Stimulated activated CD4-positive, alpha-beta T cell treated with anti-CD3 and anti-CD28 coated beads, Interleukin-4, amount 100 ng/mL, for 4 hours (primary cell): ENCODE data around the gene FFAR3.
A peak's percentile ranks its signal among the peaks of the same experiment; 100 is the strongest.
"Not testable (repeated sequence)": the region's sequence is repeated elsewhere in the genome, so short reads cannot be mapped to it uniquely, and the experiment has no call there.

Experiments
- DNase-seq, 2 experiments: peaks; one replicate each; pipeline ENCODE4 v3.0.0-alpha.2; 2020

FFAR3 gene

GRCh38 chr19:35351411-35352176 lies 6.7 kb upstream of the FFAR3 start:
- DNase-seq = no peak

DNA sequence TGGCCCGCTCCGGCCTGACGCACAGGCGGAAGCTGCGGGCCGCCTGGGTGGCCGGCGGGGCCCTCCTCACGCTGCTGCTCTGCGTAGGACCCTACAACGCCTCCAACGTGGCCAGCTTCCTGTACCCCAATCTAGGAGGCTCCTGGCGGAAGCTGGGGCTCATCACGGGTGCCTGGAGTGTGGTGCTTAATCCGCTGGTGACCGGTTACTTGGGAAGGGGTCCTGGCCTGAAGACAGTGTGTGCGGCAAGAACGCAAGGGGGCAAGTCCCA lies 6.1 kb upstream of the FFAR3 start:
- no peak for DNase-seq

DNA sequence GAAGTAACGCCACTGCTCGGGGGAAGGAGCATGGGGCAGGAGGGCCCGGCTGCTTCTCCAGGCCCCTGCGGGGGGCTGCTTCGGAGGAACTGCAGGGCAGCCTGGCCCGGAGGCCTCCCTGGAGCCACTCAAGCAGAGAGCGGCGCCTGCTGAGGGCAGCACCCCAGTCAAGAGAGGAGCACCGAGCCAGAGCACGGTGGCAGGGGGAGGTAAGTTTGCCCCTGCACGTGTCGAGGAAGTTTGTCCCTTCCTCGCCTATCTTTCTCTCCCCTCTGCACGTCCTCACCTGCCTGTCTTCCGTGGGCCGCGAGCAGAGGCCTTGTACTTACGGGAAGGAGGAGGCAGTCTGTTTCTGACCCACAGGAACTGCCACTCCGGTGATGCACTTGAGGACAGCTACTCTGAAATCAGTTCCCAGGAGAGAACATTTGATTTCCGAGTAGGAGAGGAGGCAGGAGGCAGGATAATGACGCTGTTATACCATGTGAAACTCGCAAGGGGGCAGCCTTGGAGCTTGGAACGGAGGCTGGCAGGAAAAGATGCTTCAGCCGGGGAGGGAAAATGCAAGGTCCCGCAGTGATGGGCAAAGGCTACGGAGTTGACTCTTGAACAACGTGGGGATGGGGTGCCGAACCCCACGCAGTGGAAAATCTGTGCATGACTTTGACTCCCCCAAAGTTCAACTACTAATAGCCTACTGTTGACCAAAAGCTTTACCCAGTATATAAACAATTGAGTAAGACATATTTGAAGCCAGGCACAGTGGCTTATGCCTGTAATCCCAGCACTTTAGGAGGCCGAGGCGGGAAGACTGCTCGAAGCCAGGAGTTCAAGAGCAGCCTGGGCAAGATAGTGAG lies 5.6 kb upstream of the FFAR3 start:
- DNase-seq = peak; percentile 53 to 63

DNA sequence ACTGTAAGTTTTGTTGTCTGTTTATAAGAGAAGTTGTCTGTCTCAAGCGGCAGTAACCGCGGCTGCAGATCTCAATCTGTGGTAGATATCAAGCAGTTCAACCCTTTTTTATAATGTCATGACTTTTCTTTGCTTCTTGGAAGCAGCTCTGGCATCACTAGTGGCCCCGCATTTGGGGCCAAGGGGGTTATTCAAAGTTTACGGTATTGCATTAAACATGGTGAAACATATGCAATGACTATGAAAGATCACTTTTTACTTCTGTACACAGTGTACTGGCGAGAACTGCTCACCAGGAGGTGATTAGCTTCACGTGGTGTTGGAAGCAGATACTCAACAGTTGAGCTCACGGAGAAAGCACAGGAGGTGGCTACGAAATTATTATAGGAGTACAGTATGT lies 4.6 kb upstream of the FFAR3 start:
- no peak for DNase-seq

- DNase-seq = no peak
Measured at GRCh38 chr19:35354898-35355297, 3.4 kb upstream of the FFAR3 start.

DNA sequence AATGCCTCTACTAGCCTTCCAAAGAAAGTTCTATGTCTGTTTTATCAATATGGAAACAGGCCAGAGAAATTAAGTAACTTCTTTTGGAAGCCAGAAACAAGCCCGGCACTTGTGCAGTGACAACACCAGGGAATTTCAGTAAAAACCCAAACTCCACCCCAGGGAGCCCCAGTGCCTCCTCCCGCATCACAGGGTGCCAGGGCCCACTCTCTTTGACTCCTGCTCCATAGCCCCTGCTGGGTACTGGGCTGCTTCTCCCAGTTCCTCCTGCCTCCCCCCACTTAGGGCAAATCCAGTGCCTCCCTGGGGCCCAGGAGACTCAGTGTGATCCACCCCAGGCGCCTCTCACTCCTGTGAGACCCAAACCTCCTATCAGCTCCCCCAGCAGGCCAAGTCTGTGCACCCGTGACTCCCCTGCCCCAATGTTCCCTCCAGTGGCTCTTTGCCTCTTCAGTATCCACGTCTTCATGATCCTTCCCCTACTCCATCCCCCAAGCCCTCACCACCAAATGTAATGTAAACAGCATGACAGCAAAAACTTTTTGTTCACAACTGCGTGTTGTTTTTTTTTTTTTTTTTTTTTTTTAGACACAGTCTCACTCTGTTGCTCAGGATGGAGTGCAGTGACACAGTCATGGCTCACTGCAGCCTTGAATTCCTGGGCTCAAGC lies 2.3 kb upstream of the FFAR3 start:
- no peak for DNase-seq

DNA sequence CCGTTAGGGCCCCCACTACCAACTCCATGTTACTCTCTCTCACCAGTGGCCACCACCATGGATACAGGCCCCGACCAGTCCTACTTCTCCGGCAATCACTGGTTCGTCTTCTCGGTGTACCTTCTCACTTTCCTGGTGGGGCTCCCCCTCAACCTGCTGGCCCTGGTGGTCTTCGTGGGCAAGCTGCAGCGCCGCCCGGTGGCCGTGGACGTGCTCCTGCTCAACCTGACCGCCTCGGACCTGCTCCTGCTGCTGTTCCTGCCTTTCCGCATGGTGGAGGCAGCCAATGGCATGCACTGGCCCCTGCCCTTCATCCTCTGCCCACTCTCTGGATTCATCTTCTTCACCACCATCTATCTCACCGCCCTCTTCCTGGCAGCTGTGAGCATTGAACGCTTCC lies 574 bp downstream of the FFAR3 start:
- not testable (repeated sequence) for DNase-seq

GRCh38 chr19:35359395-35359794 lies 1.1 kb downstream of the FFAR3 start:
- not testable (repeated sequence) for DNase-seq

DNA sequence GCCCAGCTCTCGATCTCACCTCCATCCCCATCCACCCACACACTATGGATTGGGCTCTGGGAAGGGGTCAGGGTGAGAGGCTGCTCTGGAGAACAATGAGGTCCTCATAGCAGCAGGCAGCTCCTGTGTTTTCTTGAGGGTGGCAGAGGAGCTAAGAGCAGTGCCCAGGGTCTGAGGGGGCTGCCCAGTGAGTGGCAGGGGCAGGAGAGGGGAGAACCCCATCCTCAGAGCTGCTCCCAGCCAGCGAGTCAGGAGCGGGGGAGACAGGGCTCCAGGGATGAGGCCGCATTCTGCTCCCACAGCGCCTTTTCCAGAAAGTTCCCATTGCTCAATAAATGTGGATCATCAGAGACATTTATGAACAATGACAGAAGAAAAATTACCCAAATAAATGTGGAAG lies 1.8 kb downstream of the FFAR3 start:
- not testable (repeated sequence) for DNase-seq

DNA sequence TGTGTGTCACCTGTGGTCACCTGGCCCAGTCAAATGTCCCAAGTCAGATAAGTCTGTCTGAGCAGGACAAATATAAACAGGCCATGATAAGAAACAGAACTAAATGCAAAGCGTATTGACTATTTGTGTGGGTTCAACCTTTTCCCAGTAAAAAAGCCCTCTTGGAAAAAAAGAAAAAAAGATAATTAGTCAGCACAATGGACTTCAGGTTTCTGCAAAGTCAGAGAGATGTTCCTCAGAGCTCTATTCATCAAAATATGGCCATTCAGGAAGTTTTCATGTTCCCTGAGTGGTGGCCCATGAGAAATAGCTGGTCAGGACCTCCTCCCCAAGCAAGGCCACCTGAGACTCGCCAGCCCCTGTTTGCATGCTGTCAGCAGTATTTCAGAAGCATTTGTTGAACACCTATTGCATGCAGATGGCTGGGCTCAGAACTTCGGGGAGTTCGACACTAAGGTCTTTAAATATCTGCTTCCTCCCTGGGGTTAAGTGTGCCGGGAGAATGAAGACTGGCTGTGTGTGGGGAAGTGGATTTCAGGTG lies 2.7 kb downstream of the FFAR3 start:
- DNase-seq = no peak

DNA sequence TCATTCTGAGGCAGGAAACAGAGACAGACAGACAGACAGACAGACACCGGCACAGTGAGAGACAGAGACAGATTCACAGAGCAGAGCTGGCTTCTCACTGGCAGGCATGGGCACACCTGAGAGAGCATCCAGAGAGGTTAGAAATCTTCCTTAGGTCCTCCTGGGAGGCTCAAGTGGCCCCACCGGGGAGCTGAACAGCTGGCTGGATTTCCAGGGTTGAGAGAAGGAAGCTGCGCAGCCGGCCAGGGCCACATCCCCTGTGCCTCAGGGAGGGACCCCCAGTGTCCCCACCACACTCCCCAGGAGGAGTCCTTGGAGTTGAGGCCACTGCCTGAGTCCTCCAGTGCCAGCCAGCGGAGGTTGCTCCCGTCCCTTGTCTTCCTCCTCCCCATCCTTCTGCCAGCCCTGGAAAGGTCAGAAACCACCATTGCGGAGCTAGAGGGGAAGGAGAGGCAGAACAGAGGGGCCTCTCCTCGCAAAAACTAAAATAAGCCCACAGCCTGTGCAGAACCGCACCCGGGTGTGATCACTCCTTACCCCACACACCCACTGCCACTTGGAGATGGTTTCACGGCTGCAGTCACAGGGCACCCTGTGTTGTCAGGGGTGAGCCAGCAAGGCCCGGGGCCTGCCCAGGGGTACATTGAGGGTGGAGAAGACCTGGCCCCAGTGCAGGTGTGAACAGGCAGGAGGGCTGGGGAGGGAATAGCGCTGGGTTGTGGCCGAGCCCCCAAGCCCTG lies 4.2 kb downstream of the FFAR3 start:
- no peak for DNase-seq

- no peak for DNase-seq
Measured at GRCh38 chr19:35363001-35363590, 4.8 kb downstream of the FFAR3 start.

DNA sequence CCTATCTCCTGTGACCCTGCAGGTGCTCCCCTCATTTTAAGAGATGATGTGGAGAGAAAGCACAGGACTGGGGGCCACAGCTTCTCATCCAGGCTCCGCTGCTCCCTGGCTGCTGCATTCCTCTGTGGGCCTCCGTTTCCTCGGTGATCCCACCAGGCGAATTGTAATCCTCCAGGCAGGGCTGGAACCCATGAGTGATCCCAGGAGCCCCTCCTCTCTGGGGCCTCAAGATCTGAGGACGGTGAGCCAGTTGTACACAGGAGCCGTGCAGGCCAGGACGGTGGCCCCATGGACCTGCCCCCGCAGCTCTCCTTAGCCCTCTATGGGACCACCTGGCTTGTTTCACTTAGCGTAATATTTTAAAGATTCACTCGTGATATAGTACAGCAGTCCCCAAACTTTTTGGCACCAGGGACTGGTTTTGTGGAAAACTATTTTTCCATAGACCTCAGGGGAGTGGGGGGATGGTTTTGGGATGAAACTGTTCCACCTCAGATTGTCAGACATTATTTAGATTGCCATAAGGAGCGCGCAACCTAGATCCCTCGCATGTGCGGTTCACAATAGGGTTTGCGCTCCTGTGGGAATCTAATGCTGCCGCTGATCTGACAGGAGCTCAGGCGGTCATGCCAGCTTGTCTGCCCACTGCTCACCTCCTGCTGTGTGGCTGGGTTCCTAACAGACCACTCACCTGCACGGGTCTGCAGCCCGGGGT lies 5.6 kb downstream of the FFAR3 start:
- no peak for DNase-seq

- no peak for DNase-seq
Measured at GRCh38 chr19:35365303-35365702, 7.0 kb downstream of the FFAR3 start.

- no peak for DNase-seq
Measured at GRCh38 chr19:35368378-35368777, 10.1 kb downstream of the FFAR3 start.

- DNase-seq = no peak
Measured at GRCh38 chr19:35369522-35369921, 11.3 kb downstream of the FFAR3 start.

DNA sequence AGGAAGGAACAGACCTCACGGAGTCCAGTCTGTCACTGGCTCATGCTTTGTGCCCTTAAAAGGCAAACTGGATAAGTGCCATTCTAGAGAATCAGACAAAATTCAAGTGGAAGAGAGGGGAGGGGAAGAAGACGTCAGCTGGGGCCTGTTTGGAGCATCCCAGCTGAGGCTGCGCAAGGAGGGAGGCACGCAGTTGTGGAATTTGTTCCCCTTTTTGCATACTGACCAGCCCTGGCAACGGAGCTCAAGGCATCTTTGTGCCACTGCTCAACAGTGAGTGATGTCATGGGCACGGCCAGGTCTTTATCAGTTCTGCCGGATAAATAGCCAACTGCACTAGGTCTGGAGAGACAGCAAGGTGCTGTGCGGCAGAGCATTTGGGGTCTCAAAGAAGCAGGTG lies 12.5 kb downstream of the FFAR3 start, which contains the start of gene GPR42:
GPR42 (plus strand) TSS at position 347 of the 400 bp plus-strand sequence. CDS start 292 bp downstream, outside the sequence.
- no peak for DNase-seq

DNA sequence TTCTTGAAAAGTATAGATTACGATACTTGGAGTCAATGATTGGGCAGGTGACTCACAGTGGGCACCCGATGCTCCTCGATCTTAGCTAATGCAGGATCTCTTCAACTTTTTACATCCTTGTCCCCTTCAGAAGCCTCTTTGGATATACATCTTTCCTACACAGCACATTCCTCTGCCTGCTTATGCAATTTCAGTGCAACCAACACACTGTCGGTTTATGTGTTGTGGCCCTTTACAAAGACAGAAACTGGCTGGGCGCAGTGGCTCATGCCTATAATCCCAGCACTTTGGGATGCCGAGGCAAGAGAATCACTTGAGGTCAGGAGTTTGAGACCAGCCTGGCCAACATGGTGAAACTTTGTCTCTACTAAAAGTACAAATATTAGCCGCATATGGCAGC lies 15.2 kb downstream of the FFAR3 start:
- DNase-seq = no peak

GRCh38 chr19:35374031-35374430 lies 15.8 kb downstream of the FFAR3 start:
- DNase-seq = not testable (repeated sequence)

DNA sequence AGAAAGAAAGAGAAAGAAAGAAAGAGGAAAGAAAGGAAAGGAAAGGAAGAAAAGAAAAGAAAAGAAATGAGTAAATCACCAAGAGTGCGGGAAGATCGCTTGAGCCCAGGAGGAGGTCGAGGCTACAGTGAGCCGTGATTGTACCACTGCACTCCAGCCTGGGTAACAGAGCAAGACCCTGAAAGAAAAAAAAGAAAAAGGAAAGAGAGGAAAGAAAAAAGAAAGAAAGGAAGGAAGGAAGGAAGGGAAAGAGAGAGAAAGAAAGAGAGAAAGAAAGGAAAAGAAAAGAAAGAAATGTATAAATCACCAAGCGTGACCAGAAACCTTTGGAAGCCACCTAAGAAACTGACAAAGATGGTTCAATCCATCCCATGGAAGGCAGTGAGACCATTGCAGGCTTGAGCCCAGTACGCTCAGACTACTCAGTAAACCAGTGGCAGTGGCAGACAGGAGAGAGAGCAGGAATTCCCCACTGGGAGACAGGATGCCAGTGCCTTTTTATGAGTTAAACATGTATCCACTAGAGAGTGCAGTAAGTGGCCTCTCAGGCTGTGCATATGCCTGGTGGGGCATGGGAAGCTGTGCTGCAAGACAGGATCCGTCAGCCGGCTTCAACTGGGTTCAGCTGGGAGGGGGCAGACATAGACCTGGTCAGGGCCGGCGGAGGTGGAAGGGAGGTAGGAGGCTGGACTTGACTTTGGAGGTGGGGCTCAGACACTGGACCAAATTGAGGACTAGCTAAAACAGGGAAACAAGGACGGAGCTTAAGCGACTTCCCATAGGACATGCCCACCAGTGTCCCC lies 17.4 kb downstream of the FFAR3 start:
- no peak for DNase-seq

- DNase-seq = no peak
Measured at GRCh38 chr19:35377656-35378055, 19.4 kb downstream of the FFAR3 start.
